ENCODE measurements around the gene CRELD1. TPM values are rescaled to one million over a fixed set of nuclear protein-coding genes. Genes with fewer than 3 reads are reported as not detected.

Gene CRELD1
- total and polyA plus RNA-seq, 9 of the 15 experiments (the other 6 are each of a cell fraction or from before 2014, with no cell fraction given) = 3.3 to 25.8 (median 16.5) TPM

DNA sequence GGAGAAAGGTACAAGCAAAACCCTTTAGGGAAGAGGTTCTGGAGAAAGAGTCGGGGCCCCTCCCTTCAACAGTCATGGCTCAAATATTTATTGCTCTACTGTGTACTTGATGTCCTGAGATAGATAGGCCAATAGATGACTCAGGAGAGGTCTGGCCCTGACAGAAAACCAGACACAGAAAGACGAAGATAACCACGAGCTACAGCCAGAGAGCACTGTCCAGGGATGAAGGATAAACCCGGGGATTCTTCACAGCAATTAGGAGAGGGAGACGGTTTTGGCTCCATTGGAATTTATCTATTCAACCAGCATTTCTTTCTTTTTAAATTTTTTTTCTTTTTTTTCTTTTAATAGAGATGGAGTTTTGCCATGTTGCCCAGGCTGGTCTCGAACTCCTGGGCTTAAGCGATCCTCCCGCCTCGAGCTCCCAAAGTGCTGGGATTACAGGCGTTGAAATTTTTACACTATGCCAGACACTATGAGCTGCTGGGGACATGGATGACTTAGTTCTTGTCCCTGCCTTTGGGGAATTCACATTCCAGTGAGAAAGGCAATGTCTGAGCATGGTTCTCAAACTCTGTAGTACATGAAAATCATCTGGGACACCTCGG is 49.0 kb upstream of the CRELD1 start (continued):
- TF ChIP-seq, protein P1, sequence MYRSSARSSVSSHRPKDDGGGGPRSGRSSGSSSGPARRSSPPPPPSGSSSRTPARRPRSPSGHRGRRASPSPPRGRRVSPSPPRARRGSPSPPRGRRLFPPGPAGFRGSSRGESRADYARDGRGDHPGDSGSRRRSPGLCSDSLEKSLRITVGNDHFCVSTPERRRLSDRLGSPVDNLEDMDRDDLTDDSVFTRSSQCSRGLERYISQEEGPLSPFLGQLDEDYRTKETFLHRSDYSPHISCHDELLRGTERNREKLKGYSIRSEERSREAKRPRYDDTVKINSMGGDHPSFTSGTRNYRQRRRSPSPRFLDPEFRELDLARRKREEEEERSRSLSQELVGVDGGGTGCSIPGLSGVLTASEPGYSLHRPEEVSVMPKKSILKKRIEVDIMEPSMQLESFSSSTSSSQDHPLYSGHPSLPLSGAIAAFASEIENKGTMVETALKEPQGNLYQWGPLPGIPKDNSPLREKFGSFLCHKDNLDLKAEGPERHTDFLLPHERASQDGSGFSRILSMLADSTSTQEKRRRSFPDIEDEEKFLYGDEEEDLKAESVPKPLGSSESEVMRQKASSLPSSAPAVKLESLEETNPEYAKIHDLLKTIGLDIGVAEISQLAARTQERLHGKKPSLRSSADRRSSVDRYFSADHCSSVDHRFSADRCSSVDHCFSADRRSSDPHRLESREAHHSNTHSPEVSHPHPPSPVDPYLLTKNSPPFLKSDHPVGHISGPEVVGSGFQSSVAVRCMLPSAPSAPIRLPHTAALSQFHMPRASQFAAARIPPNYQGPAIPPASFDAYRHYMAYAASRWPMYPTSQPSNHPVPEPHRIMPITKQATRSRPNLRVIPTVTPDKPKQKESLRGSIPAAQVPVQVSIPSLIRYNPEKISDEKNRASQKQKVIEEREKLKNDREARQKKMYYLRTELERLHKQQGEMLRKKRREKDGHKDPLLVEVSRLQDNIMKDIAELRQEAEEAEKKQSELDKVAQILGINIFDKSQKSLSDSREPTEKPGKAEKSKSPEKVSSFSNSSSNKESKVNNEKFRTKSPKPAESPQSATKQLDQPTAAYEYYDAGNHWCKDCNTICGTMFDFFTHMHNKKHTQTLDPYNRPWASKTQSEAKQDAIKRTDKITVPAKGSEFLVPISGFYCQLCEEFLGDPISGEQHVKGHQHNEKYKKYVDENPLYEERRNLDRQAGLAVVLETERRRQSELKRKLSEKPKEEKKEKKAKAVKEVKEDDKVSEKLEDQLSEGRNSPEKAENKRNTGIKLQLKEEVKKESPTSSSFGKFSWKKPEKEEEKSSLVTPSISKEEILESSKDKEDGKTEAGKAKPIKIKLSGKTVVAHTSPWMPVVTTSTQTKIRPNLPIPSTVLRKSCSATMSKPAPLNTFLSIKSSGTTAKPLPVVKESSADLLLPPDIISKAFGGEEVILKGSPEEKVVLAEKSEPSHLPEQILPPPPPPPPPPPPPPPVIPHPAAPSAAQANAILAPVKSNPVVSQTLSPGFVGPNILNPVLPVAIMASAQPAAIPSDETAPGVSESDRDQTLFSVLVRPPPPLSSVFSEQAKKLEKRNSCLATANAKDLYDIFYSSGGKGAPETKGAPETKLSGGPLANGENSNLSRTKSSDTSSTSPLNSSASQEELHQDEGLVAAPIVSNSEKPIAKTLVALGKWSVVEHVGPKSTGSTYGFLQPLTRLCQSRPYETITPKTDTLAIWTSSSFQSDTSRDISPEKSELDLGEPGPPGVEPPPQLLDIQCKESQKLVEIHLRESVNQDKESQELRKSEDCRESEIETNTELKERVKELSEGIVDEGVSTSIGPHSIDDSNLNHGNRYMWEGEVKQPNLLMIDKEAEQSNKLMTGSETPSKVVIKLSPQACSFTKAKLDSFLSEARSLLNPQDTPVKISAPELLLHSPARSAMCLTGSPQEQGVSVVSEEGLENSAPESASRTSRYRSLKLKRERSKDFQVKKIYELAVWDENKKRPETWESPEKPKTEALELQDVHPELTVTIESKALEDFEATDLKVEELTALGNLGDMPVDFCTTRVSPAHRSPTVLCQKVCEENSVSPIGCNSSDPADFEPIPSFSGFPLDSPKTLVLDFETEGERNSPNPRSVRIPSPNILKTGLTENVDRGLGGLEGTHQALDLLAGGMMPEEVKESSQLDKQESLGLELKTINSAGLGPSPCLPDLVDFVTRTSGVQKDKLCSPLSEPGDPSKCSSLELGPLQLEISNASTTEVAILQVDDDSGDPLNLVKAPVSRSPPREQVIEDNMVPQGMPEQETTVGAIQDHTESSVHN (IDR thresholded peaks at IDR 0.05; ENCODE audit: borderline replicate concordance in 1 of 2, low read depth in 1 of 2) = no peak
- TF ChIP-seq, protein P2, sequence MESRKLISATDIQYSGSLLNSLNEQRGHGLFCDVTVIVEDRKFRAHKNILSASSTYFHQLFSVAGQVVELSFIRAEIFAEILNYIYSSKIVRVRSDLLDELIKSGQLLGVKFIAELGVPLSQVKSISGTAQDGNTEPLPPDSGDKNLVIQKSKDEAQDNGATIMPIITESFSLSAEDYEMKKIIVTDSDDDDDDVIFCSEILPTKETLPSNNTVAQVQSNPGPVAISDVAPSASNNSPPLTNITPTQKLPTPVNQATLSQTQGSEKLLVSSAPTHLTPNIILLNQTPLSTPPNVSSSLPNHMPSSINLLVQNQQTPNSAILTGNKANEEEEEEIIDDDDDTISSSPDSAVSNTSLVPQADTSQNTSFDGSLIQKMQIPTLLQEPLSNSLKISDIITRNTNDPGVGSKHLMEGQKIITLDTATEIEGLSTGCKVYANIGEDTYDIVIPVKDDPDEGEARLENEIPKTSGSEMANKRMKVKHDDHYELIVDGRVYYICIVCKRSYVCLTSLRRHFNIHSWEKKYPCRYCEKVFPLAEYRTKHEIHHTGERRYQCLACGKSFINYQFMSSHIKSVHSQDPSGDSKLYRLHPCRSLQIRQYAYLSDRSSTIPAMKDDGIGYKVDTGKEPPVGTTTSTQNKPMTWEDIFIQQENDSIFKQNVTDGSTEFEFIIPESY (CRISPR knock-in tag; IDR thresholded peaks at IDR 0.05) = no peak
- peak; percentile 68 for TF ChIP-seq CBFA2T2 (conservative IDR thresholded peaks at IDR 0.05)
- no peak for TF ChIP-seq BRD4 (IDR thresholded peaks at IDR 0.05)
- TF ChIP-seq, protein P3, sequence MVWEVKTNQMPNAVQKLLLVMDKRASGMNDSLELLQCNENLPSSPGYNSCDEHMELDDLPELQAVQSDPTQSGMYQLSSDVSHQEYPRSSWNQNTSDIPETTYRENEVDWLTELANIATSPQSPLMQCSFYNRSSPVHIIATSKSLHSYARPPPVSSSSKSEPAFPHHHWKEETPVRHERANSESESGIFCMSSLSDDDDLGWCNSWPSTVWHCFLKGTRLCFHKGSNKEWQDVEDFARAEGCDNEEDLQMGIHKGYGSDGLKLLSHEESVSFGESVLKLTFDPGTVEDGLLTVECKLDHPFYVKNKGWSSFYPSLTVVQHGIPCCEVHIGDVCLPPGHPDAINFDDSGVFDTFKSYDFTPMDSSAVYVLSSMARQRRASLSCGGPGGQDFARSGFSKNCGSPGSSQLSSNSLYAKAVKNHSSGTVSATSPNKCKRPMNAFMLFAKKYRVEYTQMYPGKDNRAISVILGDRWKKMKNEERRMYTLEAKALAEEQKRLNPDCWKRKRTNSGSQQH (CRISPR knock-in tag; IDR thresholded peaks at IDR 0.05) = no peak
- TF ChIP-seq STAT5A (IDR thresholded peaks at IDR 0.05; ENCODE audit: borderline replicate concordance, low read length) = peak; percentile 42; the same call in 1 of the 2 replicates
- no peak for TF ChIP-seq RFX7 (CRISPR knock-in tag; IDR thresholded peaks at IDR 0.05)
- no peak for TF ChIP-seq HNRNPL (IDR thresholded peaks at IDR 0.05; ENCODE audit: low read depth, low read length)
- TF ChIP-seq ELF4 (CRISPR knock-in tag; IDR thresholded peaks at IDR 0.05) = no peak
- TF ChIP-seq RAD51 (IDR thresholded peaks at IDR 0.05; ENCODE audit: borderline replicate concordance, low read depth) = no peak
- TF ChIP-seq NR2C1 (IDR thresholded peaks at IDR 0.05) = no peak
- no peak for TF ChIP-seq NR2C1 (tag; IDR thresholded peaks at IDR 0.05)
- TF ChIP-seq NCOA6 (IDR thresholded peaks at IDR 0.05) = no peak
- no peak for TF ChIP-seq PPARD (CRISPR knock-in tag; IDR thresholded peaks at IDR 0.05)
- TF ChIP-seq SNIP1 (IDR thresholded peaks at IDR 0.05; ENCODE audit: low read depth) = no peak
- no peak for TF ChIP-seq POLR2B (IDR thresholded peaks at IDR 0.05; ENCODE audit: low read depth, partially characterized antibody)
- TF ChIP-seq, protein P4, sequence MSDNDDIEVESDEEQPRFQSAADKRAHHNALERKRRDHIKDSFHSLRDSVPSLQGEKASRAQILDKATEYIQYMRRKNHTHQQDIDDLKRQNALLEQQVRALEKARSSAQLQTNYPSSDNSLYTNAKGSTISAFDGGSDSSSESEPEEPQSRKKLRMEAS (CRISPR knock-in tag; IDR thresholded peaks at IDR 0.05) = no peak
- TF ChIP-seq HIVEP1 (CRISPR knock-in tag; IDR thresholded peaks at IDR 0.05) = no peak
